ENCODE measurements around the gene TCF23. TPM values are rescaled to one million over a fixed set of nuclear protein-coding genes. Genes with fewer than 3 reads are reported as not detected.
"Not testable (repeated sequence)": the region's sequence is repeated elsewhere in the genome, so short reads cannot be mapped to it uniquely, and the experiment has no call there.

TCF23 gene
- total RNA-seq, 1 experiment from 2014 or later: not detected

DNA sequence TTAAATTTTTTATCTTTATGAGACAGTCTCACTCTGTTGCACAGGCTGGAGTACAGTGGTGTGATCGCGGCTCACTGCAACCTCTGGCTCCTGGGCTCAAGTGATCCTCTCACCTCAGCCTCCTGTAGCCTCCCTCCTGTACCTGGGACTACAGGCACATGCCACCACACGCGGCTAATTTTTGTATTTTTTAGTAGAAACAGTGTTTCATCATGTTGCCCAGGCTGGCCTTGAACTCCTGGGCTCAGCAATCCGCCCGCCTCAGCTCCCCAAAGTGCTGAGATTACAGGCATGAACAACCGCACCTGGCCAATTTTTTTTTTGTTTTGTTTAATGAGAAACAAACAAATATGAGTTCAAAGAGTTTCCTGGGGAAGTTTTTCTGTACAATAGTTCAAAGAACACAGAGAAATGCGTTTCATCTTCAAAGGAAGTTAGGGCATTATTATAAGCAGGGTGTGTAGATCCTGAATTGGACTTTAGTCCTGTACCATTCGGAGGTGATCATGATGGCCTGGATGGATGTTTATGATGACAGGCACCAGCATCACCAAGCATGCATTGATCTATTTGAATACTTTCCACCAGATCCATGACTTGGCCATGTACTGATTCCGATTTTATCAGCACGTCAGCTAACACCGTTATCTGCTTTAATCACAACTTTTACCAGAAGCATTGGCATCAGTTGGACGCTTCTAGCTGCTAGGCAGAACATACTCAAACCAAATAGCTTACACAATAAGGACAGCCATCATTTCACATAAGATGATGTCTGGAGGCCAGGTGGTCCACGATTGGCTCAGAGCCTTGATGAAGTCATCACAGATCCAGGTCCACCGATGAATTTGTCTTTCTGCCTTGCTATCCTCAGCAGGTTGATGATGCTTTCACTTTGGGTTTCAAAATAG is 28.9 kb downstream of the TCF23 start:
- in situ Hi-C loops (cut with HindIII; ENCODE audit: low pct_unique_long_range_greater_than_20kb, low sequenced_read_pairs): no loop called here
- DNase-seq (ENCODE audit: low read depth): no peak

DNA sequence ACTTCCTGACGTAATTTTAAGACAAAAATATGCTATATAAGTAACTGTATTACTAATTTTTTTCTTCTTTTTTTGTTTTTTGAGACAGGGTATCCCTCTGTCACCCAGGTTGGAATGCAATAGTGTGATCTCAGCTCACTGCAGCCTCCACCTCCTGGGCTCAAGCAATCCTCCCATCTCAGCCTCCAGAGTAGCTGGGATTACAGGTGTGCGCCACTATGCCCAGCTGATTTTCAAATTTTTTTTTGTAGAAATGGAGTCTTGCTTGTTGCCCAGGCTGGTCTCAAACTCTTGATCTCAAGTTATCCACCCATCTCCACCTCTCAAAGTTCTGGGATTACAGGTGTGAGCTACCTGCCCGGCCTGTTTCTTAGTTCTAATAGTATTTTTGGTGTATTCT is 29.7 kb downstream of the TCF23 start:
- no peak for DNase-seq (ENCODE audit: low read depth)
- in situ Hi-C loops (cut with HindIII; ENCODE audit: low pct_unique_long_range_greater_than_20kb, low sequenced_read_pairs): no loop called here

DNA sequence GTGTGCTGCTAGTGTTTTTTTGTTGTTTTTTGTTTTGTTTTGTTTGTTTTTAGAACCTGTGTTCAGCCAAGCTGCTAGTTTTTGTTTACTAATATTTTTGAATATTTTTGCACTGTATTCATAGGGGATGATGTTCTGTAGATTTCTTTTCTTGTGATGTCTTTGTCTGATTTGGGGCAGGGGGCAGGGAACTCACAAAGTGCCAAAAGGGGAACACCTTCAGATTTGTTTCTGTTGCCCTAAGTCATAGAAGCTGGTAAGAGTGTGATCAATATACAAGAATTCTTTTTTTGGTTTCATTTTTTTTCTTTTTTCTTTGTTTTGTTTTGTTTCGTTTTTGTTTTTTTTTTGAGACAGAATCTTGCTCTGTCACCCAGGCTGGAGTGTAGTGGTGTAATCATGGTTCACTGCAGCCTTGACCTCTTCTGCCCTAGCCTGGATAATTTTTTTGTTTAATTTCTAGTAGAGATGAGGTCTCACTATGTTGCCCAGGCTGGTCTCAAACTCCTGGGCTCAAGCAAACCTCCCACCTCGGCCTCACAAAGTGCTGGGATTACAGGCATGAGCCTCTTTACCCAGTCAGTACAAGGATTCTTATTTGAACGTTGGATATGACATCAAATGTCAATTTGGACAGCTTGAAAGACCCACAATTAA is 30.7 kb downstream of the TCF23 start:
- no peak for DNase-seq (ENCODE audit: low read depth)
- in situ Hi-C loops (cut with HindIII; ENCODE audit: low pct_unique_long_range_greater_than_20kb, low sequenced_read_pairs): no loop called here

GRCh38 chr2:27182346-27182745 is 33.5 kb downstream of the TCF23 start:
- no peak for DNase-seq (ENCODE audit: low read depth)
- in situ Hi-C loops (cut with HindIII; ENCODE audit: low pct_unique_long_range_greater_than_20kb, low sequenced_read_pairs): no loop called here

GRCh38 chr2:27184115-27184514 is 35.3 kb downstream of the TCF23 start:
- in situ Hi-C loops (cut with HindIII; ENCODE audit: low pct_unique_long_range_greater_than_20kb, low sequenced_read_pairs): no loop called here
- DNase-seq (ENCODE audit: low read depth): no peak

DNA sequence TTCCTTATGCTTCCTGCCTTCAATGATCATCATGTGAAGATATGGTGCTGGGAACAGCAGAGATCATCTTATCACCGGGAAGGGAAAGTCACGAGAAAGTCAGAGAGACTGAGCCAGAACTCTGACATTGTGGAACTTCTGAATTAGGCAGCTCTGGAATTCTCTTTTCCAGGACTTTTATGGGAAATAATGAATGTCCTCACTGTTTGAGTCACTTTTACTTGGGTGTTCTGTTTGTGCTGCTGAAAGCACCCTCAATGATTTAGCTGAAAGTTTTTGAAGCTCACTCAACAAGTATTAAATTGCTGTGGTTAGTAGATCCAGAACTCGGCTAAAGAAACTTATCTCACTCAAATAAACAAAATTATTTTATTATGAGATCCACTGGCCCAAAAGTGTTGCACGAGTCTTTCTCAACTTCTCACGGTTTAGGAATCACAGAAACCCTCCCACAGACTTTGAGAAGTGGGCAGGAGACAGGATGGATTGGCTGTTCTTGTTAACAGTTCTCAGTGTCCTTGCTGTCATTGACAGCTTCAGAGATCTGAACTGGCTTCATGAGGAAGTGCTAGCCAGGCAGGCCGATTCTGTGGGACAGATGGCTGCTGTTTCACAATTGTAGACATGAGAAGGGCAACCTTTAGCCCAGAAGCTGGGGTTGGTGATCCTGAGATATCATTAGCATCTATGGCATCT is 36.7 kb downstream of the TCF23 start:
- no peak for DNase-seq (ENCODE audit: low read depth)
- in situ Hi-C loops (cut with HindIII; ENCODE audit: low pct_unique_long_range_greater_than_20kb, low sequenced_read_pairs): no loop called here

DNA sequence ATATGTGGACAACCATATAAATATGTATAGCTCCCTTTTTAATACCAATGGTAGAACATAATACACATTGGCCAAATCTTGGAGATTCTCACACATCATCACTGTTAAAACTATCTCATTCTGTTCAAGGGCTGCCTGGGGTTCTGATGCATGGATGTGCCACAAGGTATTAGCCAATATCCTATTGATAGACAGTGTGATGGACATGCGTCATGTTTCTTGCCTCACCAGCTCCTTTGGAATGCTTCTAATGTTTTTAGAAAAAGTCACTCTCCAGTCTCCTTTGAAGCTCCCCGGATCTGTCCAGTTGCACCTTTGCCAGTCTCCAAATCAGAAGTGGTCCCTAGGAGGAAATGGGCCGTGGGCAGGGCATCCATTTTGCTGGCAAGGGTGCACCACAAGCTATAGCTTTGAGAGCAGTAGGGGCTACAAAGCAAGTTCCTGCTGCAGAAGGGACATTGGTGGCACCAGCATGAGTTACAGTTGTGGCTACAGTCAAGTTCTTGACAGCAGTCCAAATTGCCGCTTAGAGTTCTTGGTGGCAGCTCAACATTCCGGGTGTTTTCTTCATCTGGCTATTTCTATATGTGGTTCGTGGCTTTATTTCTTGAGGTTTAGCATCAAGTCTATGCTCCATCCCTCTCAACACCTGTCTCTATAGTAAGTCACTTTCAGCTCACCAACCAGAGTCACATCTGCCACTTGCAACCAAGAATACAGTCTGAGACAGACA is 38.0 kb downstream of the TCF23 start:
- in situ Hi-C loops (cut with HindIII; ENCODE audit: low pct_unique_long_range_greater_than_20kb, low sequenced_read_pairs): no loop called here
- DNase-seq (ENCODE audit: low read depth): no peak

DNA sequence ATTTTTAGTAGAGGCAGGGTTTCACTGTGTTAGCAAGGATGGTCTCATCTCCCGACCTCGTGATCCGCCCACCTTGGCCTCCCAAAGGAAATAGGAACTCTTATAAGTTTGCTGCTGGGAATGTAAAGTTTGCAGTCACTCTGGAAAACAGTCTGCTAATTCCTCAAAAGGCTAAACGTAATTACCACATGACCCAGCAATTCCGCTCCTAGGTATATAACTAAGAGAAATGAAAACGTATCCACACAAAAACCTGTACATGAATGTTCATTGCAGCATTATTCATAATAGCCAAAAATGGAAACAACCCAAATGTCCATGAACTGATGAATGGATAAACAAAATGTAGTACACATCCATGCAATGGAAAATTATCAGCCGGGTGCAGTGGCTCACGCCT is 41.2 kb downstream of the TCF23 start:
- in situ Hi-C loops (cut with HindIII; ENCODE audit: low pct_unique_long_range_greater_than_20kb, low sequenced_read_pairs): no loop called here
- no peak for DNase-seq (ENCODE audit: low read depth)

DNA sequence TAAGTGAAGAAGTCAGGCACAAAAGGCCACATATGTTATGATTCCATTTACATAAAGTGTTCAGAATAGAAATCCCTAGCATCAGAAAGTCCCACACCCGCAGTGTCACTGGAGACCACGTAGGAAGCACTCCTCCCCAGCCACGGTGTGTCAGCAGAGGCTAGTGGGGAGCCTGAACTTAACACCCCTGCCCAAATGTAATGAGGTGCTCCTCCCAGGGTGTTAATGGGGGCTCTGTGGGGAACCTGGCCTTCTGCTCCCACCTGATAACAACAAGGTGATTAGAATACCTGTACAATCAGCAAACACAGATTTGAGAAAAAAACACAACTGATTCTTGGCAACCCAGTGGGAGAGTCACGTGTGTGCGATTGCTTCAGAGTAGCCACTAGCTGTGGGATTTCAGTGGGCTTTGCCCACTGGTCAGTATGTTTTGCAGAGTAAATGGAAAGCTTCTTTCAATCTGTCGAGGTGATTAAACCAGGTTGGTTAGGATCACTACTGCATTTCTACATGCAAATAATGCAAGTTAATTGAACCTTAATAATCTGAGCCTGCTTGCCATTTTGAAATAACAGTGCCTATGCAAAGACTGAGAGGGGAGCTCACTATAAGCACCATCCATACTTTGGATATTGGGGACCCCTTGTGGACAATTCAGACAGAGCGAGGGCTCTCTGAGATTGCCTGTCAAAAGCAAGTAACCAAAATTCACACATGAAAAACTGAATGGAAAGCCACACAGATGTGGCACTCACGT is 42.4 kb downstream of the TCF23 start:
- in situ Hi-C loops (cut with HindIII; ENCODE audit: low pct_unique_long_range_greater_than_20kb, low sequenced_read_pairs): no loop called here
- DNase-seq (ENCODE audit: low read depth): peak; percentile 34

- DNase-seq (ENCODE audit: low read depth): peak; percentile 97
- in situ Hi-C loops (cut with HindIII; ENCODE audit: low pct_unique_long_range_greater_than_20kb, low sequenced_read_pairs): no loop called here
These were observed 45.9 kb downstream of the TCF23 start for GRCh38 chr2:27194538-27195354.

- in situ Hi-C loops (cut with HindIII; ENCODE audit: low pct_unique_long_range_greater_than_20kb, low sequenced_read_pairs); DNase-seq (ENCODE audit: low read depth): not testable (repeated sequence)
These were observed 47.0 kb downstream of the TCF23 start for GRCh38 chr2:27195799-27196198.

DNA sequence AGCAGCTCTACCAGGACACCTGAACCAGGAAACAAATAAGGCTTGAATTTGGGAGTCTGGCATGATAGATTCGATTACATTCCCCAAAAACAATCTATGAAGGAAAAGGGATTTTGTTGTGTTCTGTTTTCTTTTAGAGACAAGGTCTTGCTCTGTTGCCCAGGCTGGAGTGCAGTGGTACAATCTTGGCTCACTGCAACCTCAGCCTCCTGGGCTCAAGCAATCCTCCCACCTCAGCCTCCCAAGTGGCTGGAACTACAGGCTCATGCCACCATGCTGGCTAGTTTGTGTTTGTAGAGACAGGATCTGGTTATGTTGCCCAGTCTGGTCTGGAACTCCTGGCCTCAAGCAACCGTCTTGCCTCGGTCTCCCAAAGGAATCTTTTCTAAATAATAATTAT is 49.3 kb downstream of the TCF23 start:
- DNase-seq (ENCODE audit: low read depth); in situ Hi-C loops (cut with HindIII; ENCODE audit: low pct_unique_long_range_greater_than_20kb, low sequenced_read_pairs): not testable (repeated sequence)

GRCh38 chr2:27198627-27199026 is 49.8 kb downstream of the TCF23 start:
- in situ Hi-C loops (cut with HindIII; ENCODE audit: low pct_unique_long_range_greater_than_20kb, low sequenced_read_pairs): no loop called here
- no peak for DNase-seq (ENCODE audit: low read depth)

GRCh38 chr2:27199241-27199640 is 50.4 kb downstream of the TCF23 start:
- in situ Hi-C loops (cut with HindIII; ENCODE audit: low pct_unique_long_range_greater_than_20kb, low sequenced_read_pairs): no loop called here
- DNase-seq (ENCODE audit: low read depth): no peak

DNA sequence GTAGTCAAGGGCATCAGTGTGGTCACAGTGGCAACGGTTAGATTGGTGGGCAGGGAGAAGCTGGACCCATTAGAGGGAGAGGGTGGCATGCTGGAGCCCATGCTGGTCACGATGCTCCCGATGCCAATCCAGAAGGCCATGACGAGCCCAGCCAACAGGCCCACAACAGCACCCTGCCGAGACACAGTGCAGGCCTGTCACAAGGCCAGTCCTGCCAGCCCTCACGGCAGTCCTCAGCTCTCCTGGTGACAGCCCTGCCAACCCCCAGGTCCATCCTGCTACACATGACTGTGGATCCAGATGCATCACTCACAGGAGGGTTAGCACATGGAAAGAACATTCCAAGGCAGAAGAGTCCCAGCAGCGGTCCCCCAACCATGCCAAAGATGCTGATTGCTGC is 52.9 kb downstream of the TCF23 start:
- in situ Hi-C loops (cut with HindIII; ENCODE audit: low pct_unique_long_range_greater_than_20kb, low sequenced_read_pairs): no loop called here
- no peak for DNase-seq (ENCODE audit: low read depth)

DNA sequence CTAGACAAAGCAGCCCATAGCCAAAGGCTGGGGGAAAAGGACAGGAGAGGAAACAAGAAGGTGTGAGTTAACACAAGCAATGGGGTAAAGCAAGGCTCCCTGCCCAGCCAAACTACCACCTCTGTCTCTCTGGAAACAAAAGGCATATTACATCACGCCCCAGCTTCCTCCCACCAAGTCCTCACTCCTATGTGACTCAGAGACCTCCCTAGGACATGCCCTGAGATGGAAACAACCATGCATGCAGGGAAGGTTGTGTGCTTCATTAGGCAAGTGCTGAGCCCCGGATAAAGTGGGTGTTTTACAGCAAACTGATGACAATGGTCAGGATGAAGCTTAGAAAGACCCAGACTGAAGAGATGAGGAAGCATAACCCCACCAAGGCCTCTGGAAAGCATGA is 54.0 kb downstream of the TCF23 start:
- in situ Hi-C loops (cut with HindIII; ENCODE audit: low pct_unique_long_range_greater_than_20kb, low sequenced_read_pairs): no loop called here
- DNase-seq (ENCODE audit: low read depth): peak; percentile 23

- in situ Hi-C loops (cut with HindIII; ENCODE audit: low pct_unique_long_range_greater_than_20kb, low sequenced_read_pairs): no loop called here
- no peak for DNase-seq (ENCODE audit: low read depth)
These were observed 54.9 kb downstream of the TCF23 start for GRCh38 chr2:27203741-27204140.

Measured in Caki2 (cell line).